OCI-LY7 (cell line): ENCODE data around the gene GRIK1. TPM values are rescaled to one million over a fixed set of nuclear protein-coding genes. Genes with fewer than 3 reads are reported as not detected.

Experiments used
- BruUV-seq: library from RNA; stranded (reverse); fragments of 400-500 nt; replicated peaks from 2 replicates; lab custom pipeline; 2021; lab: Mats Ljungman, UMichigan
- CTCF ChIA-PET: fragments of 300-600 bp; sonication (Branson Sonifier 250); formaldehyde crosslinking; loops from one replicate; lab custom pipeline; 2022; ENCODE audit warnings: antibody characterized with exemption; ENCODE audit not compliant: unreplicated experiment; lab: Charles Lee
- POLR2A ChIA-PET: fragments of 300-600 bp; sonication (Branson Sonifier 250); formaldehyde crosslinking; loops from one replicate; lab custom pipeline; 2022; ENCODE audit warnings: antibody characterized with exemption; lab: Charles Lee
- DNase-seq: peaks from one replicate; pipeline ENCODE4 v3.0.0-alpha.2; 2015; ENCODE audit warnings: low spot score
- H2AFZ ChIP-seq: fragments of 200-600 bp; sonication (generic), shearing (Covaris generic); 2 replicates; pipeline ENCODE4 v1.6.1; 2014; ENCODE audit warnings: mild to moderate bottlenecking, antibody characterized with exemption, low read length, moderate library complexity
- H3K27ac ChIP-seq: fragments of 200-600 bp; sonication (generic); 2 replicates; pipeline ENCODE4 v1.5.1; 2014; ENCODE audit warnings: mixed run types, low read depth, mild to moderate bottlenecking, moderate library complexity, low read length, inconsistent platforms; ENCODE audit not compliant: poor library complexity, severe bottlenecking
- H3K36me3 ChIP-seq: fragments of 200-600 bp; sonication (generic); 2 replicates; pipeline ENCODE4 v1.6.1; 2014; ENCODE audit warnings: mild to moderate bottlenecking, antibody characterized with exemption, low read length, moderate library complexity, mixed read lengths; ENCODE audit not compliant: insufficient read depth
- H3K4me1 ChIP-seq: fragments of 200-600 bp; sonication (generic); 2 replicates; pipeline ENCODE4 v1.5.1; 2014; ENCODE audit warnings: mild to moderate bottlenecking, low read length; ENCODE audit not compliant: insufficient read depth, poor library complexity, severe bottlenecking
- H3K4me2 ChIP-seq: fragments of 200-600 bp; sonication (generic); 2 replicates; pipeline ENCODE4 v1.6.1; 2014; ENCODE audit warnings: mild to moderate bottlenecking, low read length
- H3K4me3 ChIP-seq: fragments of 200-600 bp; sonication (generic); 2 replicates; pipeline ENCODE4 v1.5.1; 2014; ENCODE audit warnings: mild to moderate bottlenecking, low read depth, low read length; ENCODE audit not compliant: poor library complexity, severe bottlenecking
- H3K79me2 ChIP-seq: fragments of 200-600 bp; sonication (generic); 2 replicates; pipeline ENCODE4 v1.6.1; 2016; ENCODE audit warnings: low read depth, mild to moderate bottlenecking, low read length, moderate library complexity, mixed read lengths; ENCODE audit not compliant: insufficient read depth
- H3K9me2 ChIP-seq: fragments of 200-600 bp; sonication (generic); 2 replicates; pipeline ENCODE4 v1.6.1; 2016; ENCODE audit warnings: mild to moderate bottlenecking, low read length, mixed read lengths; ENCODE audit not compliant: insufficient read depth
- H3K9me3 ChIP-seq: fragments of 200-600 bp; sonication (generic); 2 replicates; pipeline ENCODE4 v1.6.1; 2014; ENCODE audit warnings: mild to moderate bottlenecking, mixed run types, low read length, mixed read lengths
- H4K20me1 ChIP-seq: fragments of 200-600 bp; sonication (generic); 2 replicates; pipeline ENCODE4 v1.6.1; 2014; ENCODE audit warnings: mild to moderate bottlenecking, antibody characterized with exemption, low read length, moderate library complexity, mixed read lengths; ENCODE audit not compliant: insufficient read depth
- CTCF ChIP-seq: fragments of 200-600 bp; sonication (generic); conservative IDR thresholded peaks from 2 replicates; pipeline ENCODE4 v1.5.1; 2014; ENCODE audit warnings: mild to moderate bottlenecking, antibody characterized with exemption, low read length, moderate library complexity, mixed read lengths
- EZH2phosphoT487 ChIP-seq: fragments of 200-600 bp; sonication (generic); IDR thresholded peaks from 2 replicates; pipeline ENCODE4 v1.6.1; 2018; ENCODE audit warnings: low read depth, borderline replicate concordance, mild to moderate bottlenecking, mixed run types, antibody characterized with exemption, low read length, moderate library complexity, mixed read lengths
- intact Hi-C: fragments of 100-400 bp; cut with micrococcal nuclease; formaldehyde crosslinking; loops from one replicate; pipeline ENCODE4 v1.10.0; 2022; ENCODE audit not compliant: unreplicated experiment
- total RNA-seq, 2 experiments: library from RNA; depleted of rRNA in 1 of 2; stranded (reverse); fragments of >200 nt in 1 of 2; shearing (Covaris generic) in 1 of 2; gene quantifications; 2 replicates each; pipeline ENCODE4 v1.2.3, GENCODE V29; 2014 to 2022

The GRIK1 gene
- total RNA-seq, 2 experiments from 2014 or later: 4.1 TPM; not detected in 1

GRCh38 chr21:29557931-29558725, 381.7 kb downstream of the GRIK1 start:
- no peak for DNase-seq
- Histone ChIP-seq H3K4me3 (no peak overlapping the region), H4K20me1 (no peaks in the 10 kb centered on the region), H2AFZ (no peak overlapping the region), H3K4me2 (no peak overlapping the region), H3K9me2 (no peaks in the 10 kb centered on the region), H3K36me3 (no peaks in the 10 kb centered on the region), H3K4me1 (no peaks in the 10 kb centered on the region), H3K79me2 (no peaks in the 10 kb centered on the region), H3K9me3 (no peaks in the 10 kb centered on the region), H3K27ac (no peak overlapping the region)
- TF ChIP-seq CTCF: no peak
- TF ChIP-seq EZH2phosphoT487: no peak
- CTCF ChIA-PET: no interaction called here
- POLR2A ChIA-PET: interaction anchor here (0.8 kb wide), 1 partner anchor 19 kb away, joined by 4 read pairs; no protein-coding TSS in a partner anchor
- BruUV-seq: no TSS peak
- intact Hi-C loops: loop anchor here (10.0 kb wide), 1 partner anchor 57 kb away; no protein-coding TSS in a partner anchor

GRCh38 chr21:29557200-29557599, 382.6 kb downstream of the GRIK1 start:
- Histone ChIP-seq H4K20me1 (no peaks in the 10 kb centered on the region), H3K36me3 (no peaks in the 10 kb centered on the region), H3K79me2 (no peaks in the 10 kb centered on the region), H3K4me2 (no peak overlapping the region), H3K4me1 (no peaks in the 10 kb centered on the region), H3K9me3 (no peaks in the 10 kb centered on the region), H3K4me3 (no peak overlapping the region), H2AFZ (no peak overlapping the region), H3K9me2 (no peaks in the 10 kb centered on the region), H3K27ac (no peak overlapping the region)
- no TSS peak for BruUV-seq
- POLR2A ChIA-PET: no interaction called here
- CTCF ChIA-PET: no interaction called here
- TF ChIP-seq EZH2phosphoT487: no peak
- TF ChIP-seq CTCF: no peak
- intact Hi-C loops: loop anchor here (10.0 kb wide), 1 partner anchor 58 kb away; no protein-coding TSS in a partner anchor
- DNase-seq: no peak

GRCh38 chr21:29555601-29556000, 384.2 kb downstream of the GRIK1 start:
- no peak overlapping the region for H2AFZ ChIP-seq
- no peak overlapping the region for H3K4me2 ChIP-seq

More at GRCh38 chr21:29555601-29556000, 384.2 kb downstream of the GRIK1 start:
- Histone ChIP-seq H3K4me1 (no peaks in the 10 kb centered on the region), H3K27ac (no peak overlapping the region), H3K4me3 (no peak overlapping the region), H4K20me1 (no peaks in the 10 kb centered on the region), H3K79me2 (no peaks in the 10 kb centered on the region), H3K9me2 (no peaks in the 10 kb centered on the region), H3K36me3 (no peaks in the 10 kb centered on the region), H3K9me3 (no peaks in the 10 kb centered on the region)
- intact Hi-C loops: loop anchor here (10.0 kb wide), 1 partner anchor 59 kb away; no protein-coding TSS in a partner anchor
- DNase-seq: no peak
- POLR2A ChIA-PET: interaction anchor here (1.9 kb wide), 1 partner anchor 11 kb away, joined by 4 read pairs; no protein-coding TSS in a partner anchor
- CTCF ChIA-PET: no interaction called here
- no TSS peak for BruUV-seq
- TF ChIP-seq CTCF (no peak), EZH2phosphoT487 (no peak)
